ENCODE results near the gene EFNB3. TPM values are rescaled to one million over a fixed set of nuclear protein-coding genes. Genes with fewer than 3 reads are reported as not detected.

EFNB3 gene
- total and polyA plus RNA-seq, 7 donors, result 0.28 to 1.0 (median 0.54) TPM; not detected in 2

DNA sequence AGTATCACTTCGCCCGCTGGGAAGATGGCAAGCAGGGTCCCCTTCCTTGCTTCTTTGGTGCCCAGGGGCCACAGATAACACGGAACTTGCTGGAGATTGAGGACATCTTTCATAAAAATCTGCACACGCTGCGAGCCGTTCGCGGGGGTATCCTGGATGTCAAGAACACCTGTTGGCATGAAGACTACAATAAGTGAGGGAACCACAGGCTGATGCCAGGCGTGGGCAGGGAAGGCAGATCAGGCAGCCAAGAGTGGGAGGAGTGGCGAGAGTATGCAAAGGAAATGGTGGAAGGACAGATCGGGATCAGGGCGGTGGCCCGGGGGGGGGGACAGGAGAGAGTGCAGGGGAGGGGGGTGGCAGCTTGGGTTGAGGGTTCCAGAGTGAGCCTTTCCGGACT, 34.7 kb downstream of the EFNB3 start:
- no peak overlapping the region for H3K27ac ChIP-seq
- no peak for TF ChIP-seq POLR2A (IDR thresholded peaks at IDR 0.05)
- no peak for DNase-seq
- intact Hi-C loops (cut with DNase I), result loop anchor here (10.0 kb wide), 2 partner anchors 85 to 245 kb away; no protein-coding TSS in a partner anchor
- no peaks in the 10 kb centered on the region for H3K9me3 ChIP-seq
- H3K4me1 ChIP-seq, result no peaks in the 10 kb centered on the region
- H3K36me3 ChIP-seq, result no peaks in the 10 kb centered on the region
- peaks cover 0 to 6% (median 0%) of the 10 kb centered on the region in 3 donors for H3K27me3 ChIP-seq
- no peak overlapping the region for H3K4me3 ChIP-seq
- WGBS, 2 donors, result 43 to 71% methylated on average over 14 of the region's 14 CpGs

DNA sequence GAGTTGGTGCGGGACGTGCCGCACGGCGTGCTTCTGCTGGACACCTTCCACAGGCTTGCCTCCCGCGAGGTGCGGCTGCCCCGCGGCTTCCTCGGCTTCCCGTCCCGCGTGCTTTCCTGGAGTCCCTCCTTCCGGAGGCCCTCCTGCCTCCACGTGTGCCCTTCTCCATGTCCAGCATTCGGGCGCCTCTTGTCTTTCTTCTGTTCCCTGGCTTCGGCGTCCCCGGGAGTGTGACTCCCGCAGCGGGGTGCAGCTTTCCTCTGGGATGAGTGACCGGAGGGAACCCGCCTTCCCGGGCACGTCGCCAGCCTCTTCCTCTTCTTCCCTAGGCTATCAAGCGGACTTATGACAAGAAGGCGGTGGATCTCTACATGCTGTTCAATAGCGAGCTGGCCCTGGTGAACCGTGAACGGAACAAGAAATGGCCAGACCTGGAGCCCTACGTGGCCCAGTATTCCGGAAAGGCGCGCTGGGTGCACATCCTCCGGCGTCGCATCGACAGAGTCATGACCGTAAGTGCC, 35.5 kb downstream of the EFNB3 start:
- no peak for DNase-seq
- 65 to 85% methylated on average over 42 of the region's 42 CpGs for WGBS, 2 donors
- Histone ChIP-seq H3K36me3 (no peaks in the 10 kb centered on the region), H3K4me3 (no peak overlapping the region), H3K4me1 (no peaks in the 10 kb centered on the region), H3K9me3 (no peaks in the 10 kb centered on the region), H3K27me3 (peaks cover 0 to 6% (median 0%) of the 10 kb centered on the region in 3 donors), H3K27ac (no peak overlapping the region)
- intact Hi-C loops (cut with DNase I), result loop anchor here (10.0 kb wide), 2 partner anchors 84 to 244 kb away; no protein-coding TSS in a partner anchor
- no peak for TF ChIP-seq POLR2AphosphoS5 (IDR thresholded peaks at IDR 0.05)
- TF ChIP-seq, protein P1, sequence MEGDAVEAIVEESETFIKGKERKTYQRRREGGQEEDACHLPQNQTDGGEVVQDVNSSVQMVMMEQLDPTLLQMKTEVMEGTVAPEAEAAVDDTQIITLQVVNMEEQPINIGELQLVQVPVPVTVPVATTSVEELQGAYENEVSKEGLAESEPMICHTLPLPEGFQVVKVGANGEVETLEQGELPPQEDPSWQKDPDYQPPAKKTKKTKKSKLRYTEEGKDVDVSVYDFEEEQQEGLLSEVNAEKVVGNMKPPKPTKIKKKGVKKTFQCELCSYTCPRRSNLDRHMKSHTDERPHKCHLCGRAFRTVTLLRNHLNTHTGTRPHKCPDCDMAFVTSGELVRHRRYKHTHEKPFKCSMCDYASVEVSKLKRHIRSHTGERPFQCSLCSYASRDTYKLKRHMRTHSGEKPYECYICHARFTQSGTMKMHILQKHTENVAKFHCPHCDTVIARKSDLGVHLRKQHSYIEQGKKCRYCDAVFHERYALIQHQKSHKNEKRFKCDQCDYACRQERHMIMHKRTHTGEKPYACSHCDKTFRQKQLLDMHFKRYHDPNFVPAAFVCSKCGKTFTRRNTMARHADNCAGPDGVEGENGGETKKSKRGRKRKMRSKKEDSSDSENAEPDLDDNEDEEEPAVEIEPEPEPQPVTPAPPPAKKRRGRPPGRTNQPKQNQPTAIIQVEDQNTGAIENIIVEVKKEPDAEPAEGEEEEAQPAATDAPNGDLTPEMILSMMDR (IDR thresholded peaks at IDR 0.05), result no peak
- no peak for TF ChIP-seq POLR2A (IDR thresholded peaks at IDR 0.05)
- no peak for TF ChIP-seq EP300 (IDR thresholded peaks at IDR 0.05)

DNA sequence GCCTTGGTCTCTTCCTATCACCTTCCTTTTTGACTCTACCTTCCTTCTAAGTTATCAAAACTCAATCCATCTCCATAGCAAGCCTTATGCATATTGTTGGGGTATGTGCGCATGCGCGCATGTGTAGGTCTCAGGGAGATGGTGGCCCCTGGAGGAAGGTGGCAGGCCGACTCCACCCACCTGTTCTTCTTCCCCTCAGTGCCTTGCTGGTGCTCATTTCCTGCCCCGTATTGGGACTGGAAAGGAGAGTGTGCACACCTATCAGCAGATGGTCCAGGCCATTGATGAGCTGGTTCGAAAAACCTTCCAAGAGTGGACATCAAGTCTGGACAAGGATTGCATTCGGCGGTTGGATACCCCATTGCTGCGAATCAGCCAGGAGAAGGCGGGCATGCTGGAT, 37.7 kb downstream of the EFNB3 start:
- H3K27ac ChIP-seq, result no peak overlapping the region

DNA sequence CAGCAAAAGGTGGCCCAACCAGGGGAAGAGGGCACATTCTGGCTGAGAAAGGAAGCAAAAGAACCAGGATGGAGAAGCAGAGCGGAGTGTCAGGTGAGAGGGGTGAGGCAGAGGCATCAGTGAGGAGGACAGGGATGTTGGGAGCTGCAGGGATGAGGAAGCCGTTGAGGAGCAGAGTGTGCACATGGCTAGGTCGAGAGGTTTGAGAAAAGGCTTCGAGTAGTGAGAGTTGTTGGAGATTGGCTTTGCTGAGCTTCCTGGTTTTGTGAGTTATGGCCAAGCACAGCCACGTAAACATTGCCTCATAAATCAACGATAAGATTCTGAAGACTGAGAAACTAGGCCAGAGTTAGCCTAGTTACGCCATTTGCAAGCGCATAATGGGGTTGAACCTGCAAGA, 39.4 kb downstream of the EFNB3 start:
- 38 to 62% methylated on average over 8 of the region's 8 CpGs for WGBS, 2 donors
- H3K27me3 ChIP-seq, result peaks cover 0 to 6% (median 0%) of the 10 kb centered on the region in 3 donors
- peaks cover 0 to 14% (median 7%) of the 10 kb centered on the region in 4 donors for H3K4me1 ChIP-seq
- no peak overlapping the region for H3K4me3 ChIP-seq
- H3K27ac ChIP-seq, result no peak overlapping the region
- DNase-seq, result no peak
- no peaks in the 10 kb centered on the region for H3K9me3 ChIP-seq
- H3K36me3 ChIP-seq, result no peaks in the 10 kb centered on the region
- intact Hi-C loops (cut with DNase I), result loop anchor here (10.0 kb wide), 2 partner anchors 80 to 240 kb away; no protein-coding TSS in a partner anchor
- no peak for TF ChIP-seq POLR2A (IDR thresholded peaks at IDR 0.05)
- TF ChIP-seq, protein P1 (IDR thresholded peaks at IDR 0.05), result no peak
- TF ChIP-seq POLR2AphosphoS5 (IDR thresholded peaks at IDR 0.05), result no peak
- no peak for TF ChIP-seq EP300 (IDR thresholded peaks at IDR 0.05)

More for the DNA sequence above, 37.7 kb downstream of the EFNB3 start:
- intact Hi-C loops (cut with DNase I), result loop anchor here (10.0 kb wide), 2 partner anchors 82 to 242 kb away; no protein-coding TSS in a partner anchor
- no peaks in the 10 kb centered on the region for H3K9me3 ChIP-seq
- H3K4me1 ChIP-seq, result peaks cover 0 to 7% (median 3%) of the 10 kb centered on the region in 4 donors
- no peak for DNase-seq
- H3K36me3 ChIP-seq, result no peaks in the 10 kb centered on the region
- peaks cover 0 to 6% (median 0%) of the 10 kb centered on the region in 3 donors for H3K27me3 ChIP-seq
- no peak overlapping the region for H3K4me3 ChIP-seq
- WGBS, 2 donors, result 83 to 84% methylated on average over 10 of the region's 10 CpGs
- TF ChIP-seq POLR2AphosphoS5 (IDR thresholded peaks at IDR 0.05), result no peak
- no peak for TF ChIP-seq POLR2A (IDR thresholded peaks at IDR 0.05)
- TF ChIP-seq EP300 (IDR thresholded peaks at IDR 0.05), result no peak
- TF ChIP-seq, protein P1 (IDR thresholded peaks at IDR 0.05), result no peak

DNA sequence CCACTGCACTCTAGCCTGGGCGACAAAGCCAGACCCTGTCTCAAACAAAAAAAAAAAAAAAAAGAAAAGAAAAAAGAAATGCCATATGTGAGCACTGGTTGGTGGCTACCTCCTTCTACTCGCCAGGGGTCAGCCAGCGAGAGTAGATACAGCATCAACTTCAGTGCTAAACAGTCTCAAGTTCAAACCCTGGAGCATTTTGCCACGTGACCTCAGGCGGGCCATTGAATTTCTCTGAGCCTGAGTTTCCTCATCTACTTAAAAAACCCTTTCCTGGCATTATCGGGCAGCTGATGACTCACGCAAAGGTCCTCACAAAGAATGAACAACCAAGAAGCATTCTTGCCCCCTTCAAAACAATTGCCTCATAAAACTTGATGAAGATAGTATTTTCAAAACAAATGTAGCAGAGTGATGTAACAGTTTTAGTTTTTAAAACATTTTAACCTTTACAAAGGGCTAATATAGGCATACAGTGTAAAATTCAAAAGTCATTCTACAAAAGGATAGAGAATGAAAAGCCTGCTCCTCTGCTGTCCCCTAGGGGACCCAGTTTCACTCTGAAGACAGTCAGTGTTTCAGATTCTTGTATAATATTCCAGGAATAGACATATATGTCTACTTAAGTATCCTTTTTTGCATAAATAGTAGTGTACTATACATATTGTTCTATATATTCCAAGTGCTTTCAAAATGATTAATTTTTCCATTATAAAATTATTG, 40.9 kb downstream of the EFNB3 start:
- peaks cover 0 to 14% (median 7%) of the 10 kb centered on the region in 4 donors for H3K4me1 ChIP-seq
- no peak overlapping the region for H3K4me3 ChIP-seq
- 76 to 83% methylated on average over 7 of the region's 7 CpGs for WGBS, 2 donors
- DNase-seq, result no peak
- H3K9me3 ChIP-seq, result no peaks in the 10 kb centered on the region
- H3K36me3 ChIP-seq, result no peaks in the 10 kb centered on the region
- intact Hi-C loops (cut with DNase I), result loop anchor here (10.0 kb wide), 2 partner anchors 79 to 239 kb away; no protein-coding TSS in a partner anchor
- H3K27ac ChIP-seq, result no peak overlapping the region
- H3K27me3 ChIP-seq, result no peaks in the 10 kb centered on the region
- TF ChIP-seq, protein P1 (IDR thresholded peaks at IDR 0.05), result no peak
- TF ChIP-seq EP300 (IDR thresholded peaks at IDR 0.05), result no peak
- TF ChIP-seq POLR2AphosphoS5 (IDR thresholded peaks at IDR 0.05), result no peak

Measured in sigmoid colon (tissue), 7 donors.